ENCODE data around the gene SOWAHB.

Gene SOWAHB

GRCh38 chr4:76905521-76905920 is 7.6 kb upstream of the SOWAHB start:
- no peak overlapping the region for H3K9ac ChIP-seq (ENCODE audit: low read depth, low read length, poor library complexity, severe bottlenecking)
- no peaks in the 10 kb centered on the region for H3K27me3 ChIP-seq (ENCODE audit: insufficient read depth, low read length, poor library complexity, severe bottlenecking)
- H3K9me2 ChIP-seq (replicated peaks; ENCODE audit: low read depth, low read length) = no peaks in the 10 kb centered on the region
- no peaks in the 10 kb centered on the region for H3K79me2 ChIP-seq (ENCODE audit: insufficient read depth, low read length)
- no peaks in the 10 kb centered on the region for H4K20me1 ChIP-seq (ENCODE audit: insufficient read depth, low read length, poor library complexity, severe bottlenecking)
- no peak for TF ChIP-seq EZH2phosphoT487 (IDR thresholded peaks at IDR 0.05; ENCODE audit: borderline replicate concordance)
- TF ChIP-seq, protein P1, sequence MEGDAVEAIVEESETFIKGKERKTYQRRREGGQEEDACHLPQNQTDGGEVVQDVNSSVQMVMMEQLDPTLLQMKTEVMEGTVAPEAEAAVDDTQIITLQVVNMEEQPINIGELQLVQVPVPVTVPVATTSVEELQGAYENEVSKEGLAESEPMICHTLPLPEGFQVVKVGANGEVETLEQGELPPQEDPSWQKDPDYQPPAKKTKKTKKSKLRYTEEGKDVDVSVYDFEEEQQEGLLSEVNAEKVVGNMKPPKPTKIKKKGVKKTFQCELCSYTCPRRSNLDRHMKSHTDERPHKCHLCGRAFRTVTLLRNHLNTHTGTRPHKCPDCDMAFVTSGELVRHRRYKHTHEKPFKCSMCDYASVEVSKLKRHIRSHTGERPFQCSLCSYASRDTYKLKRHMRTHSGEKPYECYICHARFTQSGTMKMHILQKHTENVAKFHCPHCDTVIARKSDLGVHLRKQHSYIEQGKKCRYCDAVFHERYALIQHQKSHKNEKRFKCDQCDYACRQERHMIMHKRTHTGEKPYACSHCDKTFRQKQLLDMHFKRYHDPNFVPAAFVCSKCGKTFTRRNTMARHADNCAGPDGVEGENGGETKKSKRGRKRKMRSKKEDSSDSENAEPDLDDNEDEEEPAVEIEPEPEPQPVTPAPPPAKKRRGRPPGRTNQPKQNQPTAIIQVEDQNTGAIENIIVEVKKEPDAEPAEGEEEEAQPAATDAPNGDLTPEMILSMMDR (conservative IDR thresholded peaks at IDR 0.05; ENCODE audit: low read length) = no peak
- H3K36me3 ChIP-seq (ENCODE audit: insufficient read depth, low read length) = no peaks in the 10 kb centered on the region
- H3K4me3 ChIP-seq (ENCODE audit: low read length, poor library complexity, severe bottlenecking) = no peak overlapping the region
- H2AFZ ChIP-seq (ENCODE audit: low read length) = no peak overlapping the region
- peaks cover 5% of the 10 kb centered on the region; the same call in 1 of the 2 replicates for H3K9me3 ChIP-seq (ENCODE audit: insufficient read depth, low read depth, low read length)
- H3K4me2 ChIP-seq (ENCODE audit: low read depth, low read length, poor library complexity, severe bottlenecking) = no peak overlapping the region
- H3K4me1 ChIP-seq (ENCODE audit: insufficient read depth, low read length, poor library complexity, severe bottlenecking) = no peaks in the 10 kb centered on the region
- no peaks in the 10 kb centered on the region for H3F3A ChIP-seq (ENCODE audit: low read depth)

GRCh38 chr4:76904646-76905190 is 6.8 kb upstream of the SOWAHB start:
- Histone ChIP-seq H3K36me3 (ENCODE audit: insufficient read depth, low read length) (no peaks in the 10 kb centered on the region), H3K4me2 (ENCODE audit: low read depth, low read length, poor library complexity, severe bottlenecking) (no peak overlapping the region), H3K9me3 (ENCODE audit: insufficient read depth, low read depth, low read length) (peaks cover 5% of the 10 kb centered on the region; the same call in 1 of the 2 replicates), H3K27me3 (ENCODE audit: insufficient read depth, low read length, poor library complexity, severe bottlenecking) (no peaks in the 10 kb centered on the region), H3K9ac (ENCODE audit: low read depth, low read length, poor library complexity, severe bottlenecking) (no peak overlapping the region), H3F3A (ENCODE audit: low read depth) (no peaks in the 10 kb centered on the region), H4K20me1 (ENCODE audit: insufficient read depth, low read length, poor library complexity, severe bottlenecking) (no peaks in the 10 kb centered on the region), H3K9me2 (replicated peaks; ENCODE audit: low read depth, low read length) (no peaks in the 10 kb centered on the region), H3K79me2 (ENCODE audit: insufficient read depth, low read length) (no peaks in the 10 kb centered on the region), H3K4me1 (ENCODE audit: insufficient read depth, low read length, poor library complexity, severe bottlenecking) (no peaks in the 10 kb centered on the region), H3K4me3 (ENCODE audit: low read length, poor library complexity, severe bottlenecking) (no peak overlapping the region), H2AFZ (ENCODE audit: low read length) (no peak overlapping the region)
- TF ChIP-seq, protein P1 (conservative IDR thresholded peaks at IDR 0.05; ENCODE audit: low read length) = no peak
- no peak for TF ChIP-seq EZH2phosphoT487 (IDR thresholded peaks at IDR 0.05; ENCODE audit: borderline replicate concordance)

DNA sequence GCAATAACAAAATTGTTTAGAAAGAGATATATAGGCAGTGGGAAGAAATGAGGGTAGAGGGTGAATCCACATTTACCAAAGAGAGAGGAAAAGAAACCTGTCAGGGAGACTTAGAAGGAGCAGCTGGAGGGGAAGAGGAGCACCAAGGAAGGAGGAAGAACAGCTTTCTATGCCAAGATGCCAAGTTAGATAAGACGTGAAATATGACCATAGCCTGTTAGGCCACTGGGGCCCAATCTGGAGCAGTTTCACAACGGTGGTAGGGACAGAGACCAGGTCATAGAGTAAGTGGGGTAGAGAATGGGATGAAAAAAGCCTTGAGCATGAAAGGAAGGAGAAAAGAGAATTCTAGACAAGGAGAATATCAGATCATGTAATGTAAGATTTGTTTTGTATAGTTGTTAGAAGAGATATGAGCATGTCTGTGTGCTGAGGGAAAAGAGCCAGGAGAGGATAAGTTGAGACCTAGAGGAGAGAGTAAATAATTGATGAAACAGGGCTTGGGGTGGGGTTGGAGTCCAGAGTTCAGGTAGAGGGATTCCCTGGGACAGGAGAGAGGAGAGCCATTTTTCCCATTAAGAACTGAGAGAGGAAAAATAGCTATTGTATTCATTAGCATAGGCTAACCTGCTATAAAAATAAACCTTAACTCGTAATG is 4.4 kb upstream of the SOWAHB start:
- Histone ChIP-seq H4K20me1 (ENCODE audit: insufficient read depth, low read length, poor library complexity, severe bottlenecking) (no peaks in the 10 kb centered on the region), H3F3A (ENCODE audit: low read depth) (no peaks in the 10 kb centered on the region), H3K4me3 (ENCODE audit: low read length, poor library complexity, severe bottlenecking) (no peak overlapping the region), H3K79me2 (ENCODE audit: insufficient read depth, low read length) (no peaks in the 10 kb centered on the region), H3K36me3 (ENCODE audit: insufficient read depth, low read length) (no peaks in the 10 kb centered on the region), H3K4me1 (ENCODE audit: insufficient read depth, low read length, poor library complexity, severe bottlenecking) (no peaks in the 10 kb centered on the region), H3K4me2 (ENCODE audit: low read depth, low read length, poor library complexity, severe bottlenecking) (no peak overlapping the region), H3K9ac (ENCODE audit: low read depth, low read length, poor library complexity, severe bottlenecking) (no peak overlapping the region), H3K27me3 (ENCODE audit: insufficient read depth, low read length, poor library complexity, severe bottlenecking) (no peaks in the 10 kb centered on the region), H2AFZ (ENCODE audit: low read length) (no peak overlapping the region), H3K9me3 (ENCODE audit: insufficient read depth, low read depth, low read length) (peaks cover 5% of the 10 kb centered on the region; the same call in 1 of the 2 replicates), H3K9me2 (replicated peaks; ENCODE audit: low read depth, low read length) (no peaks in the 10 kb centered on the region)
- no peak for TF ChIP-seq EZH2phosphoT487 (IDR thresholded peaks at IDR 0.05; ENCODE audit: borderline replicate concordance)
- TF ChIP-seq, protein P1 (conservative IDR thresholded peaks at IDR 0.05; ENCODE audit: low read length) = no peak
